ENCODE measurements around the gene CCP110.

The CCP110 gene

DNA sequence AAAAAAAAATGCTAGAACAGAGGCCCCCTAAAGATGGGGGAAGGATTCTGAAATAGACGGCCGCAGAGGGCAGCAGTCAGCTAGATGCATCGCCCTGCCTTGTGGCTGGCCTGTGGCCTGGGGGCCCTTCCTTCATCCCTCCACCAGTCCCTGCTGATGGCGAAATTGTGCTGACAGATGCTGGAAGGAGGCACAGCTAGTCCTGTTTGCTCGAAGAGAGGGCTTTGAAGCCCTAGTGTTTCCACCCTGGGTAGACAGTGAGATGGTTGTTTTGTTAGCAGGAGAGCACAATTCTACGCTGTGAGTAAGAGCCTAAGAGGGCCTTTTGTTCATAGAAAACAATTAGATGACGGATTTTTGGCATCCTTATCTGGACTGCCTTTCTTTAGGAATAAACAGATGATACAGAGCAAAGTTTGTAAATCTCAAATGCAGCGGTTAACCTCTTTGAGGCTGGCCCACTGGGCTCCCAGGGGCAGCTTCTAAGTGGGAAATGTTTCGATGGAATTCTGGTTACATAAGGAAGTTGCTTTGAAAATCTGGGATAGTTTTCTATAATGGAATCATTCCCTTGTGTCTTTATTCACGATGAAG is 54.7 kb downstream of the CCP110 start:
- no peaks in the 10 kb centered on the region for H3K27me3 ChIP-seq (ENCODE audit: control insufficient read depth in 1 of 2, insufficient read depth in 2 of 2, low read length in 2 of 2)
- H3K4me3 ChIP-seq (ENCODE audit: low read length in 2 of 2) = no peak overlapping the region
- H3K36me3 ChIP-seq (ENCODE audit: control insufficient read depth in 2 of 2, insufficient read depth in 2 of 2, low read length in 2 of 2) = peaks cover 45 to 48% of the 10 kb centered on the region in 2 donors
- H3K9me3 ChIP-seq (ENCODE audit: control insufficient read depth in 2 of 2, low read length in 2 of 2) = peaks cover 0 to 3% of the 10 kb centered on the region in 2 donors
- H3K27ac ChIP-seq (ENCODE audit: low read length) = peak overlapping the region; percentile 11
- H3K4me1 ChIP-seq (ENCODE audit: control insufficient read depth, insufficient read depth, low read length) = no peaks in the 10 kb centered on the region
- H3K9ac ChIP-seq (ENCODE audit: low read length in 2 of 2) = no peak overlapping the region

- Histone ChIP-seq H3K4me1 (ENCODE audit: control insufficient read depth, insufficient read depth, low read length) (no peaks in the 10 kb centered on the region), H3K36me3 (ENCODE audit: control insufficient read depth in 2 of 2, insufficient read depth in 2 of 2, low read length in 2 of 2) (peaks cover 33 to 36% of the 10 kb centered on the region in 2 donors), H3K9ac (ENCODE audit: low read length in 2 of 2) (no peak overlapping the region), H3K9me3 (ENCODE audit: control insufficient read depth in 2 of 2, low read length in 2 of 2) (peaks cover 0 to 3% of the 10 kb centered on the region in 2 donors), H3K27ac (ENCODE audit: low read length) (no peak overlapping the region), H3K27me3 (ENCODE audit: control insufficient read depth in 1 of 2, insufficient read depth in 2 of 2, low read length in 2 of 2) (no peaks in the 10 kb centered on the region), H3K4me3 (ENCODE audit: low read length in 2 of 2) (no peak overlapping the region)
Measured at GRCh38 chr16:19582050-19582831, 58.5 kb downstream of the CCP110 start.

DNA sequence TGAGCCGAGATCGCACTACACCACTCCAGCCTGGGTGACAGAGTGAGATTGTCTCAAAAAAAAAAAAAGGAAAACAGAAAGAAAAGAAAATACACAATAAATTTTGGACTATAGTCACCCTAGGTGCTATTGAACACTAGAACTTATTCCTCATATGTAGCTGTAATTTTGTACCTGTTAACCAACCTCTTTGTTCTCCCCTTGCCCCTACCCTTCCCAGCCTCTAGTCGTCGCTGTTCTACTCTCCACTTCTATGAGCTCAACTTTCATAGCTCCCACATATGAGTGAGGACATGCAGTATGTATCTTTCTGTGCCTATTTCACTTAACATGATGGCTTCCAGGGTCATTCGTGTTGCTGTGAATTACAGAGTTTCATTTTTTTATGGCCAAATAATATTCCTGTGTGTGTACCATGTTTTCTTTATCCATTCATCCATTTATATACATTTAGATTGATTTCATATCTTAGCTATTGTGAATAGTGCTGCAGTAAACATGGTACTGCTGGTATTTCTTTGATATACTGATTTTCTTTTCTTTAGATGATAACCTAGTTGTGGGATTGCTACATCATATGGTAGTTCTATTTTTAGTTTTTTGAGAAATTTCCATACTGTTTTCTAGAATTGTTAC is 60.0 kb downstream of the CCP110 start:
- Histone ChIP-seq H3K9ac (ENCODE audit: low read length in 2 of 2) (no peak overlapping the region), H3K9me3 (ENCODE audit: control insufficient read depth in 2 of 2, low read length in 2 of 2) (peaks cover 0 to 3% of the 10 kb centered on the region in 2 donors), H3K4me1 (ENCODE audit: control insufficient read depth, insufficient read depth, low read length) (no peaks in the 10 kb centered on the region), H3K36me3 (ENCODE audit: control insufficient read depth in 2 of 2, insufficient read depth in 2 of 2, low read length in 2 of 2) (peaks cover 25 to 26% of the 10 kb centered on the region in 2 donors), H3K27ac (ENCODE audit: low read length) (no peak overlapping the region), H3K4me3 (ENCODE audit: low read length in 2 of 2) (no peak overlapping the region), H3K27me3 (ENCODE audit: control insufficient read depth in 1 of 2, insufficient read depth in 2 of 2, low read length in 2 of 2) (no peaks in the 10 kb centered on the region)

DNA sequence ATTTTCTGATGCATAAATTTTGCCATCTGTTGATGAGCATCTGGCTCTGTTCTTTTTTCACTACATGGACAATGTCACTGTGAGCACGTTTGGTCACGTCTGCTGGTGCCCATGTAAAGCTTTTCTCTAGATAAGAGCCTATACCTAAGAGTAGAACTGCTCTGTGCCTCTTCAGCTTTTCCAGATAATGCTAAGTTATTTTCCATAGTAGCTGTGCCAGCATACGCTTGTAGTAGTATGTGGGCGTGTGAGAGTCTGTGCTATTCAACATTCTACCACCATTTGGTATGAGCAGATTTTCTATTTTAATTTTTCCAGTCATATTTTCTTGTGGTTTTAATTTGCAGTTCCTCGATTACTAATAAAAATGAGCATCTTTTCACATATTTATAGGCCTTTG is 64.9 kb downstream of the CCP110 start:
- H3K9ac ChIP-seq (ENCODE audit: low read length in 2 of 2) = no peak overlapping the region
- no peaks in the 10 kb centered on the region for H3K27me3 ChIP-seq (ENCODE audit: control insufficient read depth in 1 of 2, insufficient read depth in 2 of 2, low read length in 2 of 2)
- peaks cover 11 to 15% of the 10 kb centered on the region in 2 donors for H3K36me3 ChIP-seq (ENCODE audit: control insufficient read depth in 2 of 2, insufficient read depth in 2 of 2, low read length in 2 of 2)
- no peak overlapping the region for H3K4me3 ChIP-seq (ENCODE audit: low read length in 2 of 2)
- H3K9me3 ChIP-seq (ENCODE audit: control insufficient read depth in 2 of 2, low read length in 2 of 2) = no peaks in the 10 kb centered on the region
- H3K4me1 ChIP-seq (ENCODE audit: control insufficient read depth, insufficient read depth, low read length) = peaks cover 6% of the 10 kb centered on the region
- H3K27ac ChIP-seq (ENCODE audit: low read length) = no peak overlapping the region

DNA sequence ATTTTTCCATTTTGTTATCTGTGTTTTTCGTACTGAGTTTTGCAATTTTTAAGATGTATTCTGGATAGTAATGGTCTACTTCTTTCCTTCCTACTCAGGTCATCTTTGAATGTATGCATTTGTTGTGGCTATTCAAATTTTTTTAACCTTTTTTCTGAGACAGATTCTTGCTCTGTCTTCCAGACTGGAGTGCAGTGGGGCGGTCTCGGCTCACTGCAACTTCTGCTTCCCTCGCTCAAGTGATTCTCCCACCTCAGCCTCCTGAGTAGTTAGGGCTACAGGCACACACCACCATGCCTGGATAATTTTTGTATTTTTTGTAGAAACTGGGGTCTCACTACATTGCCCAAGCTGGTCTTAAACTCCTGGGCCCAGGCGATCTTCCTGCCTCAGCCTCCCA is 65.4 kb downstream of the CCP110 start:
- H3K27ac ChIP-seq (ENCODE audit: low read length) = peak overlapping the region; percentile 46
- H3K27me3 ChIP-seq (ENCODE audit: control insufficient read depth in 1 of 2, insufficient read depth in 2 of 2, low read length in 2 of 2) = no peaks in the 10 kb centered on the region
- no peak overlapping the region for H3K4me3 ChIP-seq (ENCODE audit: low read length in 2 of 2)
- H3K4me1 ChIP-seq (ENCODE audit: control insufficient read depth, insufficient read depth, low read length) = peaks cover 6% of the 10 kb centered on the region
- no peak overlapping the region for H3K9ac ChIP-seq (ENCODE audit: low read length in 2 of 2)
- H3K36me3 ChIP-seq (ENCODE audit: control insufficient read depth in 2 of 2, insufficient read depth in 2 of 2, low read length in 2 of 2) = peaks cover 11 to 18% of the 10 kb centered on the region in 2 donors
- H3K9me3 ChIP-seq (ENCODE audit: control insufficient read depth in 2 of 2, low read length in 2 of 2) = no peaks in the 10 kb centered on the region

DNA sequence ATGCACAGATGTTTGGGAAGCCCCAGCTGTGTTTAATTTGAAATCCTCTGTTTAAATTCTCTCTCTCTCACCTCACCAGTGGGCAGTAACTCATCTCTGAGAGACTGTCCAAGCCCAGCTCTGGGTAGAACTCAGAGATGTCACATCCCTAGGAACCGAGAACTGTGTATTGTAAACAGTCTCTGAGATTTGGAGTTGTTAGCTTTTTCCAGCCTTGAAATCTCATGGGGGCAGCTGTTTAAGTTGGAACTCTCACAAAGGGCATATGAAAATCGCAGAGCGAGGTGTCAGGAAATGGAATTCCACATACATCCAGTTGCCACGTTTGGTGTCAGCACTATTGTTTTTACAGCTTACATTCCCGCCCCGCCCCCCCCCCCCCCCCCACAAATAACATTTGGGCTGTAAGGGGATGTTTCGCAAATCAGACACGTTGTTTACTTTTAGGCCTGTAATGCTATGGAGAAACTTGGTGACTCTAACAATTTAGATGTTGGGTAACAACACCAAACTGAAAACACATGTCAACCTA is 66.1 kb downstream of the CCP110 start:
- H3K27ac ChIP-seq (ENCODE audit: low read length) = peak overlapping the region; percentile 46
- H3K36me3 ChIP-seq (ENCODE audit: control insufficient read depth in 2 of 2, insufficient read depth in 2 of 2, low read length in 2 of 2) = peaks cover 11 to 19% of the 10 kb centered on the region in 2 donors
- peaks cover 6% of the 10 kb centered on the region for H3K4me1 ChIP-seq (ENCODE audit: control insufficient read depth, insufficient read depth, low read length)
- H3K27me3 ChIP-seq (ENCODE audit: control insufficient read depth in 1 of 2, insufficient read depth in 2 of 2, low read length in 2 of 2) = no peaks in the 10 kb centered on the region
- peak overlapping the region; percentile 5 to 32 for H3K9ac ChIP-seq (ENCODE audit: low read length in 2 of 2)
- H3K9me3 ChIP-seq (ENCODE audit: control insufficient read depth in 2 of 2, low read length in 2 of 2) = no peaks in the 10 kb centered on the region
- peak overlapping the region in 1 of 2 donors; percentile 22 for H3K4me3 ChIP-seq (ENCODE audit: low read length in 2 of 2)

- peak overlapping the region; percentile 18 for H3K27ac ChIP-seq (ENCODE audit: low read length)
- H3K4me3 ChIP-seq (ENCODE audit: low read length in 2 of 2) = no peak overlapping the region
- peaks cover 6% of the 10 kb centered on the region for H3K4me1 ChIP-seq (ENCODE audit: control insufficient read depth, insufficient read depth, low read length)
- no peak overlapping the region for H3K9ac ChIP-seq (ENCODE audit: low read length in 2 of 2)
- H3K36me3 ChIP-seq (ENCODE audit: control insufficient read depth in 2 of 2, insufficient read depth in 2 of 2, low read length in 2 of 2) = peaks cover 11 to 24% of the 10 kb centered on the region in 2 donors
- H3K27me3 ChIP-seq (ENCODE audit: control insufficient read depth in 1 of 2, insufficient read depth in 2 of 2, low read length in 2 of 2) = no peaks in the 10 kb centered on the region
- no peaks in the 10 kb centered on the region for H3K9me3 ChIP-seq (ENCODE audit: control insufficient read depth in 2 of 2, low read length in 2 of 2)
Measured at GRCh38 chr16:19595043-19595767, 71.5 kb downstream of the CCP110 start.

- Histone ChIP-seq H3K9me3 (ENCODE audit: control insufficient read depth in 2 of 2, low read length in 2 of 2) (no peaks in the 10 kb centered on the region), H3K4me1 (ENCODE audit: control insufficient read depth, insufficient read depth, low read length) (peaks cover 6% of the 10 kb centered on the region), H3K4me3 (ENCODE audit: low read length in 2 of 2) (no peak overlapping the region), H3K27ac (ENCODE audit: low read length) (no peak overlapping the region), H3K9ac (ENCODE audit: low read length in 2 of 2) (no peak overlapping the region), H3K27me3 (ENCODE audit: control insufficient read depth in 1 of 2, insufficient read depth in 2 of 2, low read length in 2 of 2) (no peaks in the 10 kb centered on the region), H3K36me3 (ENCODE audit: control insufficient read depth in 2 of 2, insufficient read depth in 2 of 2, low read length in 2 of 2) (peaks cover 7 to 23% of the 10 kb centered on the region in 2 donors)
Measured at GRCh38 chr16:19598805-19599510, 75.2 kb downstream of the CCP110 start.

DNA sequence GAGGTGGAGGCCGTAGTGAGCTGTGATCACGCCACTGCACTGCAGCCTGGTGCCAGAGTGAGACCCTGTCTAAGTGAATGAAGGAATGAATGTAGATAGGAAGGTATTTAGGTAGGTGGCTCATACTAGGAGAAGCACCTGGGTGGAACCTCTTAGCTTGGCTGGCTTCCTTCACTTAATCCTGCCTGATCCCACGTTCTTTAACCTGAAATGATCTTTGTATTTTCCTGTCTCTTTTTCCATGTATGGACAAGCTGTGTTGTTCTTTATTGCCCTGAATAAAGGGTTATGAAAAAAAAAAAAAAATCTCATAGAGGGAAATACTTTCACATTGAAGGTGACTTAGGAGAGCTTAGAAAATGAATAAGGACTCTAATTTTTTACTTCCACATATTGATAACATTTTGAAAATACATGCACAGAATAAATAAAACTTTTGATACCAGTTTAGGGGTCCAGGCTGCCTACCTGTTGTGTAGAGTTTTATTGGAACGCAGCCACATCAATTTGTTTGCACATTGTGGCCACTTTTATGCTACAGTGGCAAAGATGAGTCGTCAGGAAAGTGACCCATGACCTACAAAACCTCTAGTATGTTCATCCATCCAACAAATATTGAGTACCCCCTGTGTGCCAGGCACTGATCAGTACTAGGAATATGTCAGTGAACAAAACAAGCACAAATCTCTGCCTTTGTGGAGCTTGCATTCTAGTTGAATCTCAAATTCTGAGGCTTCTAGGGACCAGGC is 76.4 kb downstream of the CCP110 start:
- H3K27me3 ChIP-seq (ENCODE audit: control insufficient read depth in 1 of 2, insufficient read depth in 2 of 2, low read length in 2 of 2) = no peaks in the 10 kb centered on the region
- H3K4me1 ChIP-seq (ENCODE audit: control insufficient read depth, insufficient read depth, low read length) = peaks cover 4% of the 10 kb centered on the region
- no peak overlapping the region for H3K9ac ChIP-seq (ENCODE audit: low read length in 2 of 2)
- H3K4me3 ChIP-seq (ENCODE audit: low read length in 2 of 2) = no peak overlapping the region
- H3K36me3 ChIP-seq (ENCODE audit: control insufficient read depth in 2 of 2, insufficient read depth in 2 of 2, low read length in 2 of 2) = peaks cover 7 to 22% of the 10 kb centered on the region in 2 donors
- no peak overlapping the region for H3K27ac ChIP-seq (ENCODE audit: low read length)
- H3K9me3 ChIP-seq (ENCODE audit: control insufficient read depth in 2 of 2, low read length in 2 of 2) = no peaks in the 10 kb centered on the region
